HG02588 (cell line): Measurements from ENCODE around the gene EIF2A.
"Not testable (repeated sequence)": the region's sequence is repeated elsewhere in the genome, so short reads cannot be mapped to it uniquely, and the experiment has no call there.

Experiments used
- ATAC-seq: cut with Tn5 transposase; IDR thresholded peaks from one replicate; pipeline ENCODE4 v1.9.1; 2021; ENCODE audit warnings: mild to moderate bottlenecking, moderate library complexity; ENCODE audit not compliant: unreplicated experiment

Gene EIF2A

GRCh38 chr3:150546226-150547044 lies at the start of gene EIF2A, which contains the start of gene SERP1:
EIF2A (plus strand) TSS chr3:150546787; CDS start chr3:150546803, 16 bp downstream.
SERP1 (minus strand) TSS chr3:150546496; CDS start chr3:150546135, 361 bp downstream.
- ATAC-seq = peak; percentile 91

- no peak for ATAC-seq
These were observed 48.6 kb upstream of the EIF2A start for GRCh38 chr3:150497956-150498355.

- not testable (repeated sequence) for ATAC-seq
These were observed 45.6 kb upstream of the EIF2A start for GRCh38 chr3:150500960-150501359.

- no peak for ATAC-seq
These were observed 43.0 kb upstream of the EIF2A start for GRCh38 chr3:150503402-150504099.

- ATAC-seq = no peak
These were observed 42.1 kb upstream of the EIF2A start for GRCh38 chr3:150504483-150504882.

GRCh38 chr3:150508401-150508800 lies 38.2 kb upstream of the EIF2A start:
- no peak for ATAC-seq

- ATAC-seq = no peak
These were observed 36.8 kb upstream of the EIF2A start for GRCh38 chr3:150509780-150510179.

- ATAC-seq = no peak
These were observed 35.3 kb upstream of the EIF2A start for GRCh38 chr3:150511122-150511821.

- ATAC-seq = no peak
These were observed 31.4 kb upstream of the EIF2A start for GRCh38 chr3:150515210-150515609.

- no peak for ATAC-seq
These were observed 27.6 kb upstream of the EIF2A start for GRCh38 chr3:150519026-150519425.

- ATAC-seq = no peak
These were observed 26.2 kb upstream of the EIF2A start for GRCh38 chr3:150520408-150520807.

- ATAC-seq = no peak
These were observed 25.1 kb upstream of the EIF2A start for GRCh38 chr3:150521463-150521862.

- ATAC-seq = no peak
These were observed 23.0 kb upstream of the EIF2A start for GRCh38 chr3:150523538-150523937.

- ATAC-seq = no peak
These were observed 18.9 kb upstream of the EIF2A start for GRCh38 chr3:150527464-150528255.

GRCh38 chr3:150528354-150528797 lies 18.2 kb upstream of the EIF2A start:
- no peak for ATAC-seq

- no peak for ATAC-seq
These were observed 14.8 kb upstream of the EIF2A start for GRCh38 chr3:150531775-150532174.

GRCh38 chr3:150535204-150535603 lies 11.4 kb upstream of the EIF2A start:
- no peak for ATAC-seq

GRCh38 chr3:150538324-150539208 lies 8.0 kb upstream of the EIF2A start:
- ATAC-seq = no peak

- no peak for ATAC-seq
These were observed 6.3 kb upstream of the EIF2A start for GRCh38 chr3:150540297-150540696.

GRCh38 chr3:150540991-150541390 lies 5.6 kb upstream of the EIF2A start:
- ATAC-seq = no peak
